Uterus (tissue), 2 donors: ENCODE measurements around the gene CACNA1F.

Experiments used
- CTCF ChIP-seq, 4 experiments: fragments of 200-600 bp in 2 of 4; fragments of 450-650 bp in 2 of 4; sonication (generic) in 2 of 4; IDR thresholded peaks; one replicate each; pipeline ENCODE4 v1.5.1; 2016 to 2019; ENCODE audit warnings: antibody characterized with exemption in 4 of 4, mild to moderate bottlenecking in 2 of 4, moderate library complexity in 1 of 4
- POLR2A ChIP-seq, 2 donors: fragments of 450-650 bp; IDR thresholded peaks; one replicate each; pipeline ENCODE4 v1.6.1; 2016; ENCODE audit warnings: antibody characterized with exemption in 2 of 2, mild to moderate bottlenecking in 1 of 2, moderate library complexity in 1 of 2

DNA sequence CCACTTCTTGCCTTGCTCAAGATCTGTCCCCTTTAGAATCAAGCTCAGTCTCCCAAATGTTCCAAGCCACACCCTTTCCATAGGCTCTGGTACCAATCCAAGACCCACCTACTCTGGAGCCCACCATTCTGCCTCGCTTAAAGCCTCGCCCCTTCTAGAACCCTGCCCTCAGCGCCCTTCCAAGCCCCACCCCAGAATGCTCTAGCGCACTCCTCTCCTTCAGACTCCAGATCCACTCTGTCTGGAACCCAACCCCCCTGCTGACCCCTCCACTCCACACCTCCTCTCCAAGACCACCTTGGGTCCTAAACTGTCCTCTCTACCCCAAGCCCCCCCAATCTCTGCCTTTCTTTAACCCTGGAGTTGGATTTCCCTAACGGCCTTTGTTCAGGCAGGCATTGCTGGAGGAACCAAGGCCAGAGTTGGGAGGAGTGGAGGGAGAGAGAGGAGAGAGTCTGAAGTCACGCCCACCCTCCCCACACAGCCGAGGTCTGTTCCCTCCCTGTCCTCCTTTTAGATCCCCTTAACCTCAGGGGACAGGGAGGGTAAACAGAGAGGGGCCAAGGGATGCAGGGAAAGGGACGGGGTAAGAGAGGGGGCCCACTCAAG, 44.6 kb downstream of the CACNA1F start:
- TF ChIP-seq CTCF (IDR thresholded peaks at IDR 0.05): no peak
- no peak for TF ChIP-seq POLR2A (IDR thresholded peaks at IDR 0.05)
